Testis (tissue), 3 donors: Measurements from ENCODE around the gene CLDN11. TPM values are rescaled to one million over a fixed set of nuclear protein-coding genes. Genes with fewer than 3 reads are reported as not detected.
A peak's percentile ranks its signal among the peaks of the same experiment; 100 is the strongest.

ENCODE experiments used
- DNase-seq: peaks from one replicate; pipeline ENCODE4 v3.0.0-alpha.2; 2019
- H3K27ac ChIP-seq, 2 donors: fragments of 200-600 bp; sonication (generic); one replicate each; pipeline ENCODE4 v1.5.1; 2019
- H3K27me3 ChIP-seq: fragments of 200-600 bp; sonication (generic); one replicate; pipeline ENCODE4 v1.5.1; 2019
- H3K36me3 ChIP-seq: fragments of 200-600 bp; sonication (generic); one replicate; pipeline ENCODE4 v1.5.1; 2017; ENCODE audit warnings: low read depth; ENCODE audit errors: missing control alignments
- H3K4me1 ChIP-seq: fragments of 200-600 bp; sonication (generic); one replicate; pipeline ENCODE4 v1.5.1; 2019
- H3K4me3 ChIP-seq, 2 donors: fragments of 200-600 bp; sonication (generic); one replicate each; pipeline ENCODE4 v1.5.1; 2017 to 2019
- H3K9me3 ChIP-seq: fragments of 200-600 bp; sonication (generic); one replicate; pipeline ENCODE4 v1.5.1; 2017
- POLR2A ChIP-seq: fragments of 450-650 bp; IDR thresholded peaks from one replicate; pipeline ENCODE4 v1.6.1; 2017; ENCODE audit warnings: antibody characterized with exemption, mild to moderate bottlenecking, moderate library complexity
- WGBS, 2 donors: methylation state at CpG; one replicate each; pipeline ENCODE4 v1.1.5; 2018; 5-methylcytosine and 5-hydroxymethylcytosine counted together
- intact Hi-C: fragments of 100-400 bp; cut with DNase I; formaldehyde crosslinking; loops from one replicate; pipeline ENCODE4 v1.15.1; 2023; ENCODE audit warnings: low total_unique reads
- polyA plus RNA-seq: library from polyadenylated mRNA; stranded (reverse); fragments of 350-450 nt; fragmentation: Illumina TruSeq; extraction: RNeasy Lipid Tissue Mini Kit (QIAGEN cat#74804); gene quantifications from one replicate; pipeline ENCODE4 v1.2.3, GENCODE V29; 2014; ENCODE audit warnings: low read depth, low replicate concordance; ENCODE audit not compliant: insufficient read depth
- total RNA-seq, 2 donors: library from RNA; depleted of rRNA; stranded (reverse); fragments of >200 nt; gene quantifications; one replicate each; pipeline ENCODE4 v1.2.3, GENCODE V29; 2016
- TF ChIP-seq, protein P1 (sequence below), 3 experiments: fragments of 450-650 bp in 2 of 3; fragments of 200-600 bp in 1 of 3; sonication (generic) in 1 of 3; IDR thresholded peaks; one replicate each; pipeline ENCODE4 v1.5.1; 2016 to 2019; ENCODE audit warnings: antibody characterized with exemption in 3 of 3, mild to moderate bottlenecking in 2 of 3, moderate library complexity in 1 of 3

The CLDN11 gene
- total and polyA plus RNA-seq, 3 donors from 2014 or later: 378 to 1,538 (median 1,237) TPM

- Histone ChIP-seq H3K4me1 (peaks cover 35% of the 10 kb centered on the region), H3K36me3 (no peaks in the 10 kb centered on the region), H3K9me3 (no peaks in the 10 kb centered on the region), H3K27me3 (no peaks in the 10 kb centered on the region), H3K4me3 (no peak overlapping the region), H3K27ac (no peak overlapping the region)
- DNase-seq: no peak
- intact Hi-C loops: no loop called here
- 56 to 81% methylated on average over 3 to 4 of the region's 4 CpGs for WGBS, 2 donors
- TF ChIP-seq, protein P1, sequence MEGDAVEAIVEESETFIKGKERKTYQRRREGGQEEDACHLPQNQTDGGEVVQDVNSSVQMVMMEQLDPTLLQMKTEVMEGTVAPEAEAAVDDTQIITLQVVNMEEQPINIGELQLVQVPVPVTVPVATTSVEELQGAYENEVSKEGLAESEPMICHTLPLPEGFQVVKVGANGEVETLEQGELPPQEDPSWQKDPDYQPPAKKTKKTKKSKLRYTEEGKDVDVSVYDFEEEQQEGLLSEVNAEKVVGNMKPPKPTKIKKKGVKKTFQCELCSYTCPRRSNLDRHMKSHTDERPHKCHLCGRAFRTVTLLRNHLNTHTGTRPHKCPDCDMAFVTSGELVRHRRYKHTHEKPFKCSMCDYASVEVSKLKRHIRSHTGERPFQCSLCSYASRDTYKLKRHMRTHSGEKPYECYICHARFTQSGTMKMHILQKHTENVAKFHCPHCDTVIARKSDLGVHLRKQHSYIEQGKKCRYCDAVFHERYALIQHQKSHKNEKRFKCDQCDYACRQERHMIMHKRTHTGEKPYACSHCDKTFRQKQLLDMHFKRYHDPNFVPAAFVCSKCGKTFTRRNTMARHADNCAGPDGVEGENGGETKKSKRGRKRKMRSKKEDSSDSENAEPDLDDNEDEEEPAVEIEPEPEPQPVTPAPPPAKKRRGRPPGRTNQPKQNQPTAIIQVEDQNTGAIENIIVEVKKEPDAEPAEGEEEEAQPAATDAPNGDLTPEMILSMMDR (IDR thresholded peaks at IDR 0.05): no peak
- TF ChIP-seq POLR2A: no peak
Measured at GRCh38 chr3:170458285-170458684, 39.6 kb downstream of the CLDN11 start.

DNA sequence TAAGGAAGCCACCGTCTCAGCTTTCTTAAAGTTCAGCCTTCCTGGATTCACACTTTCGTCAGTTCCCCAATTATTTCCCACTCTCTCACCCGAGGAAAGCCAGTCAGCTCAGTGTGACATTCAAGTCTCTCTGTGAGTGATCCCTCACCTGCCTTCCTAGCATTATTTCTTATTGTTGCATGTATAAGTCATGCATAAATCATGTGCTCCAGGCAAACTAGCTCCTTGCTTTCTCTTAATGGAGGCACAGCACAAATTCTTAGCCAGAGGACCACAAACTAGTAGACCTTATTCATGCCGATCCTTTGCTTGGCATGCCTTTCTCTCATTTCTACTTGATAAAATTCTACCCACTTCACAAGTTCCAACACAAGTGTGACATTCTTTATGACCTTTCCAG lies 44.3 kb downstream of the CLDN11 start:
- H3K27me3 ChIP-seq: no peaks in the 10 kb centered on the region
- WGBS, 2 donors: 78 to 87% methylated on average over 4 of the region's 4 CpGs
- DNase-seq: no peak
- no peak overlapping the region for H3K4me3 ChIP-seq
- TF ChIP-seq, protein P1 (IDR thresholded peaks at IDR 0.05): no peak
- TF ChIP-seq POLR2A: no peak
- no peaks in the 10 kb centered on the region for H3K36me3 ChIP-seq
- no peak overlapping the region for H3K27ac ChIP-seq
- intact Hi-C loops: no loop called here
- no peaks in the 10 kb centered on the region for H3K9me3 ChIP-seq
- H3K4me1 ChIP-seq: peaks cover 31% of the 10 kb centered on the region

GRCh38 chr3:170465955-170466354 lies 47.3 kb downstream of the CLDN11 start:
- no peak overlapping the region for H3K4me3 ChIP-seq
- H3K27me3 ChIP-seq: no peaks in the 10 kb centered on the region
- intact Hi-C loops: no loop called here
- H3K36me3 ChIP-seq: no peaks in the 10 kb centered on the region
- no peak overlapping the region for H3K27ac ChIP-seq
- WGBS, 2 donors: 53 to 93% methylated on average over 3 of the region's 3 CpGs
- H3K9me3 ChIP-seq: no peaks in the 10 kb centered on the region
- no peak for DNase-seq
- TF ChIP-seq, protein P1 (IDR thresholded peaks at IDR 0.05): no peak
- TF ChIP-seq POLR2A: no peak
- peaks cover 38% of the 10 kb centered on the region for H3K4me1 ChIP-seq

- Histone ChIP-seq H3K9me3 (no peaks in the 10 kb centered on the region), H3K36me3 (no peaks in the 10 kb centered on the region), H3K4me3 (no peak overlapping the region), H3K27ac (peak overlapping the region; percentile 21 to 57), H3K27me3 (no peaks in the 10 kb centered on the region), H3K4me1 (peaks cover 31% of the 10 kb centered on the region)
- intact Hi-C loops: no loop called here
- DNase-seq: peak; percentile 91
- WGBS, 2 donors: 60 to 75% methylated on average over 14 of the region's 14 CpGs
- TF ChIP-seq, protein P1 (IDR thresholded peaks at IDR 0.05): no peak
- no peak for TF ChIP-seq POLR2A
Measured at GRCh38 chr3:170467007-170467406, 48.3 kb downstream of the CLDN11 start.

DNA sequence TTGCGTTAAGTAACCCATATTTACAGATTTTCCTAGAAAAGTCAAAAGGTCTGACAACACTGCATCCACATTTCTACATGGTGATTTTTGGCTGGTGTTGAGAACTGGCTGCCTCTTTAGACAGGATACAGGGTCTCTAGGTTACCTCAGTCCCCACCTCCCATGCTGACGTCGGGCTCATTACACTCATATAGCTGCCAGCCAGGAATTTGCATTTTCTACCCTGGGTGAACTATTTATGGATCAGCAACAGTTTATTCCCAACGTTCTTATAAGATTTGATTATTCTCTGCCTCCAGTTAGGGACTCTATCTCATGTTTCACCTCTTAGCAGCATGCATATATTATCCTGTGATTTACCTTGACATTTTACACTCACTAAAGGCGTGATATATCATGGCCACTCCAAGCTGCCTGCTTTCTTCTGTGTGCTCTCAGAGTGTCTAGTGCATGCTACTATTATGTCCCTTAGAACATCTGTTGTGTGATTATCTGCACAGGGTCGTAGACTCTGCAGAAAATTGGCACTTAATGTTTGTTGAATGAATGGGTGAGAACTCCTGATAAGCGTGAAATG lies 49.0 kb downstream of the CLDN11 start:
- no peak for TF ChIP-seq POLR2A
- TF ChIP-seq, protein P1 (IDR thresholded peaks at IDR 0.05): no peak
- H3K36me3 ChIP-seq: no peaks in the 10 kb centered on the region
- intact Hi-C loops: no loop called here
- H3K27me3 ChIP-seq: no peaks in the 10 kb centered on the region
- H3K27ac ChIP-seq: peak overlapping the region; percentile 21 to 57
- no peak for DNase-seq
- WGBS, 2 donors: 65 to 69% methylated on average over 6 to 7 of the region's 7 CpGs
- H3K9me3 ChIP-seq: no peaks in the 10 kb centered on the region
- H3K4me3 ChIP-seq: no peak overlapping the region
- peaks cover 31% of the 10 kb centered on the region for H3K4me1 ChIP-seq
